Fibroblast of mammary gland (primary cell): ENCODE results near the gene SLC25A48.
"Not testable (repeated sequence)": the region's sequence is repeated elsewhere in the genome, so short reads cannot be mapped to it uniquely, and the experiment has no call there.

Experiments
- DNase-seq: peaks from one replicate; pipeline ENCODE4 v3.0.0-alpha.2; 2010; ENCODE audit warnings: low read depth
- H3K4me3 ChIP-seq: 2 replicates; pipeline ENCODE4 v1.5.1; 2011; ENCODE audit warnings: low read depth, mild to moderate bottlenecking, low read length, moderate library complexity; ENCODE audit not compliant: control insufficient read depth
- CTCF ChIP-seq: conservative IDR thresholded peaks from 2 replicates; pipeline ENCODE4 v1.5.1; 2011; ENCODE audit warnings: low read depth, low read length, inconsistent platforms; ENCODE audit not compliant: control insufficient read depth, insufficient read depth

Gene SLC25A48

GRCh38 chr5:135832941-135833920 lies 1.2 kb upstream of the SLC25A48 start:
- no peak for DNase-seq
- no peak overlapping the region for H3K4me3 ChIP-seq

GRCh38 chr5:135833961-135834638 lies 363 bp upstream of the SLC25A48 start:
- no peak overlapping the region for H3K4me3 ChIP-seq
- peak; percentile 52 for TF ChIP-seq CTCF
- DNase-seq, result peak; percentile 43

More at GRCh38 chr5:135832941-135833920, 1.2 kb upstream of the SLC25A48 start:
- no peak for TF ChIP-seq CTCF

- DNase-seq, result no peak
- no peak overlapping the region for H3K4me3 ChIP-seq
- no peak for TF ChIP-seq CTCF
Measured at GRCh38 chr5:135835766-135836165, 1.3 kb downstream of the SLC25A48 start.

- DNase-seq, H3K4me3 ChIP-seq: not testable (repeated sequence)
Measured at GRCh38 chr5:135838395-135838794, 3.9 kb downstream of the SLC25A48 start.

- no peak for TF ChIP-seq CTCF
- H3K4me3 ChIP-seq, result no peak overlapping the region
- DNase-seq, result no peak
Measured at GRCh38 chr5:135839566-135839965, 5.1 kb downstream of the SLC25A48 start.

- no peak for TF ChIP-seq CTCF
- H3K4me3 ChIP-seq, result no peak overlapping the region
Measured at GRCh38 chr5:135840959-135841358, 6.5 kb downstream of the SLC25A48 start.

GRCh38 chr5:135842737-135843136 lies 8.3 kb downstream of the SLC25A48 start:
- no peak for TF ChIP-seq CTCF
- DNase-seq, result no peak
- no peak overlapping the region for H3K4me3 ChIP-seq

More at GRCh38 chr5:135840959-135841358, 6.5 kb downstream of the SLC25A48 start:
- no peak for DNase-seq
